HUES48 (cell line): ENCODE data around the gene COL8A1.
A peak's percentile ranks its signal among the peaks of the same experiment; 100 is the strongest.

ENCODE experiments used
- H3K27ac ChIP-seq: one replicate; pipeline ENCODE4 v1.7.0; 2013; ENCODE audit warnings: low read depth, low read length, inconsistent platforms
- H3K27me3 ChIP-seq: 2 replicates; pipeline ENCODE4 v1.6.1; 2013; ENCODE audit warnings: mild to moderate bottlenecking, low read length; ENCODE audit not compliant: control insufficient read depth, insufficient read depth
- H3K36me3 ChIP-seq: 2 replicates; pipeline ENCODE4 v1.6.1; 2013; ENCODE audit warnings: low read length; ENCODE audit not compliant: control insufficient read depth, insufficient read depth
- H3K4me1 ChIP-seq: 2 replicates; pipeline ENCODE4 v1.6.1; 2013; ENCODE audit warnings: mild to moderate bottlenecking, low read length; ENCODE audit not compliant: control insufficient read depth, insufficient read depth
- H3K4me3 ChIP-seq: 2 replicates; pipeline ENCODE4 v1.5.1; 2013; ENCODE audit warnings: mild to moderate bottlenecking, low read depth, low read length
- H3K9ac ChIP-seq: 2 replicates; pipeline ENCODE4 v1.6.1; 2013; ENCODE audit warnings: mild to moderate bottlenecking, low read depth, low read length, moderate library complexity
- H3K9me3 ChIP-seq: 2 replicates; pipeline ENCODE4 v1.6.1; 2013; ENCODE audit warnings: low read length; ENCODE audit not compliant: control insufficient read depth, insufficient read depth

Gene COL8A1

GRCh38 chr3:99708207-99708745 is 69.9 kb downstream of the COL8A1 start:
- H3K27ac ChIP-seq = no peak overlapping the region

GRCh38 chr3:99709686-99710085 is 71.3 kb downstream of the COL8A1 start:
- no peaks in the 10 kb centered on the region for H3K36me3 ChIP-seq
- no peak overlapping the region for H3K27ac ChIP-seq
- H3K4me1 ChIP-seq = no peaks in the 10 kb centered on the region
- no peak overlapping the region for H3K9ac ChIP-seq
- no peak overlapping the region for H3K4me3 ChIP-seq
- no peaks in the 10 kb centered on the region for H3K27me3 ChIP-seq
- no peaks in the 10 kb centered on the region for H3K9me3 ChIP-seq

More at GRCh38 chr3:99708207-99708745, 69.9 kb downstream of the COL8A1 start:
- H3K9me3 ChIP-seq = no peaks in the 10 kb centered on the region
- no peaks in the 10 kb centered on the region for H3K27me3 ChIP-seq
- H3K4me1 ChIP-seq = no peaks in the 10 kb centered on the region
- H3K9ac ChIP-seq = no peak overlapping the region
- H3K4me3 ChIP-seq = no peak overlapping the region
- no peaks in the 10 kb centered on the region for H3K36me3 ChIP-seq

GRCh38 chr3:99710094-99710493 is 71.7 kb downstream of the COL8A1 start:
- no peak overlapping the region for H3K9ac ChIP-seq
- H3K4me1 ChIP-seq = no peaks in the 10 kb centered on the region
- no peaks in the 10 kb centered on the region for H3K9me3 ChIP-seq
- no peaks in the 10 kb centered on the region for H3K36me3 ChIP-seq
- H3K27ac ChIP-seq = no peak overlapping the region
- H3K27me3 ChIP-seq = no peaks in the 10 kb centered on the region
- no peak overlapping the region for H3K4me3 ChIP-seq

GRCh38 chr3:99711351-99711750 is 73.0 kb downstream of the COL8A1 start:
- H3K9ac ChIP-seq = no peak overlapping the region
- H3K27me3 ChIP-seq = no peaks in the 10 kb centered on the region
- peaks cover 5% of the 10 kb centered on the region; the same call in 1 of the 2 replicates for H3K4me1 ChIP-seq
- no peak overlapping the region for H3K4me3 ChIP-seq
- H3K36me3 ChIP-seq = no peaks in the 10 kb centered on the region
- no peaks in the 10 kb centered on the region for H3K9me3 ChIP-seq
- H3K27ac ChIP-seq = no peak overlapping the region

- Histone ChIP-seq H3K9me3 (no peaks in the 10 kb centered on the region), H3K27me3 (no peaks in the 10 kb centered on the region), H3K4me1 (peaks cover 11% of the 10 kb centered on the region), H3K9ac (no peak overlapping the region), H3K4me3 (no peak overlapping the region), H3K27ac (no peak overlapping the region), H3K36me3 (no peaks in the 10 kb centered on the region)
Measured at GRCh38 chr3:99712291-99712954, 74.0 kb downstream of the COL8A1 start.

- Histone ChIP-seq H3K27me3 (no peaks in the 10 kb centered on the region), H3K27ac (no peak overlapping the region), H3K9me3 (no peaks in the 10 kb centered on the region), H3K36me3 (no peaks in the 10 kb centered on the region), H3K4me1 (peaks cover 11% of the 10 kb centered on the region), H3K4me3 (no peak overlapping the region), H3K9ac (no peak overlapping the region)
Measured at GRCh38 chr3:99713440-99713839, 75.0 kb downstream of the COL8A1 start.

GRCh38 chr3:99714146-99714545 is 75.8 kb downstream of the COL8A1 start:
- H3K36me3 ChIP-seq = no peaks in the 10 kb centered on the region
- H3K4me3 ChIP-seq = no peak overlapping the region
- peaks cover 11% of the 10 kb centered on the region for H3K4me1 ChIP-seq
- H3K9me3 ChIP-seq = no peaks in the 10 kb centered on the region
- no peaks in the 10 kb centered on the region for H3K27me3 ChIP-seq
- H3K9ac ChIP-seq = no peak overlapping the region
- H3K27ac ChIP-seq = no peak overlapping the region

- Histone ChIP-seq H3K4me1 (peaks cover 11% of the 10 kb centered on the region), H3K9ac (no peak overlapping the region), H3K9me3 (no peaks in the 10 kb centered on the region), H3K27ac (no peak overlapping the region), H3K27me3 (no peaks in the 10 kb centered on the region), H3K36me3 (no peaks in the 10 kb centered on the region), H3K4me3 (no peak overlapping the region)
Measured at GRCh38 chr3:99714575-99714974, 76.2 kb downstream of the COL8A1 start.

- H3K27ac ChIP-seq = peak overlapping the region; percentile 94
- no peak overlapping the region for H3K9ac ChIP-seq
- no peaks in the 10 kb centered on the region for H3K27me3 ChIP-seq
- H3K4me1 ChIP-seq = peaks cover 19% of the 10 kb centered on the region
- no peak overlapping the region; the same call in 1 of the 2 replicates for H3K4me3 ChIP-seq
- H3K9me3 ChIP-seq = no peaks in the 10 kb centered on the region
- no peaks in the 10 kb centered on the region for H3K36me3 ChIP-seq
Measured at GRCh38 chr3:99716463-99716995, 78.1 kb downstream of the COL8A1 start.

GRCh38 chr3:99720985-99721632 is 82.7 kb downstream of the COL8A1 start:
- peaks cover 20% of the 10 kb centered on the region for H3K4me1 ChIP-seq
- no peak overlapping the region for H3K27ac ChIP-seq
- no peaks in the 10 kb centered on the region for H3K27me3 ChIP-seq
- no peak overlapping the region for H3K9ac ChIP-seq
- no peaks in the 10 kb centered on the region for H3K36me3 ChIP-seq
- H3K4me3 ChIP-seq = no peak overlapping the region
- H3K9me3 ChIP-seq = no peaks in the 10 kb centered on the region

GRCh38 chr3:99721633-99722007 is 83.2 kb downstream of the COL8A1 start:
- no peak overlapping the region for H3K27ac ChIP-seq
- H3K4me3 ChIP-seq = no peak overlapping the region
- H3K36me3 ChIP-seq = no peaks in the 10 kb centered on the region
- H3K27me3 ChIP-seq = no peaks in the 10 kb centered on the region
- H3K9ac ChIP-seq = no peak overlapping the region
- no peaks in the 10 kb centered on the region for H3K9me3 ChIP-seq
- H3K4me1 ChIP-seq = peaks cover 15% of the 10 kb centered on the region
